ENCODE measurements around the gene OXA1L.

GRCh38 chr14:22768947-22769346 lies 2.5 kb downstream of the OXA1L start:
- TF ChIP-seq TAF1 (conservative IDR thresholded peaks at IDR 0.05), result no peak
- no peak for TF ChIP-seq CTCF (IDR thresholded peaks at IDR 0.05; ENCODE audit: low read depth, low read length, missing input control)
- no peak for TF ChIP-seq RAD21 (IDR thresholded peaks at IDR 0.05)
- TF ChIP-seq REST (IDR thresholded peaks at IDR 0.05), result no peak
- no peak for TF ChIP-seq MAX (IDR thresholded peaks at IDR 0.05)
- no peak for TF ChIP-seq ATF3 (IDR thresholded peaks at IDR 0.05)
- no peak for TF ChIP-seq SP1 (IDR thresholded peaks at IDR 0.05)
- TF ChIP-seq FOXA1 (IDR thresholded peaks at IDR 0.05), result no peak
- no peak for TF ChIP-seq GABPA (IDR thresholded peaks at IDR 0.05 in 1 of 2, conservative IDR thresholded peaks at IDR 0.05 in 1 of 2)
- TF ChIP-seq YY1 (IDR thresholded peaks at IDR 0.05), result no peak
- no peak for TF ChIP-seq HNF4A (conservative IDR thresholded peaks at IDR 0.05)
- no peak for TF ChIP-seq EGR1 (IDR thresholded peaks at IDR 0.05; ENCODE audit: low read depth in 2 of 2)
- no peak for TF ChIP-seq ZBTB33 (IDR thresholded peaks at IDR 0.05)
